ENCODE measurements around the gene RRAS2.

- TF ChIP-seq POLR2A (IDR thresholded peaks at IDR 0.05; ENCODE audit: low read depth, low read length) (no peak), CTCF (IDR thresholded peaks at IDR 0.05; ENCODE audit: extremely low read depth in 1 of 2, insufficient read depth in 1 of 2, low read depth in 1 of 2, low read length in 2 of 2) (no peak), POLR2AphosphoS5 (IDR thresholded peaks at IDR 0.05; ENCODE audit: insufficient read depth, low read depth, low read length) (no peak), GATA2 (IDR thresholded peaks at IDR 0.05; ENCODE audit: insufficient read depth, insufficient read length, low read depth, low read length) (no peak)
These were observed 59.1 kb downstream of the RRAS2 start for GRCh38 chr11:14299921-14300320.

All from endothelial cell of umbilical vein (primary cell).